Endothelial cell of umbilical vein (primary cell): ENCODE measurements around the gene FOXK1. TPM values are rescaled to one million over a fixed set of nuclear protein-coding genes. Genes with fewer than 3 reads are reported as not detected.
"Not testable (repeated sequence)": the region's sequence is repeated elsewhere in the genome, so short reads cannot be mapped to it uniquely, and the experiment has no call there.

ENCODE experiments used
- BruUV-seq: library from RNA; stranded (reverse); fragments of 400-500 nt; replicated peaks from 2 replicates; lab custom pipeline; 2021; lab: Mats Ljungman, UMichigan
- CTCF ChIA-PET: fragments of 300-600, 350-600 bp; sonication (Branson Sonifier 250); formaldehyde crosslinking; loops from one replicate; lab custom pipeline; 2021; ENCODE audit warnings: antibody characterized with exemption, inconsistent platforms; lab: Charles Lee
- POLR2A ChIA-PET: fragments of 300-600, 350-600 bp; sonication (Branson Sonifier 250); formaldehyde crosslinking; loops from one replicate; lab custom pipeline; 2021; ENCODE audit warnings: antibody characterized with exemption, inconsistent platforms; lab: Charles Lee
- DNase-seq: peaks from one replicate; pipeline ENCODE4 v3.0.0-alpha.2; 2011; ENCODE audit warnings: low read depth, low spot score
- FAIRE-seq: peaks from 2 replicates; lab custom pipeline; 2011; peaks lifted over from hg19 to GRCh38; lab: Jason Lieb, UNC
- H2AFZ ChIP-seq: 2 replicates; pipeline ENCODE4 v1.6.0; 2012; ENCODE audit warnings: low read depth, low read length, control low read depth, inconsistent platforms
- H3K27ac ChIP-seq: 2 replicates; pipeline ENCODE4 v1.5.1; 2011; ENCODE audit warnings: low read depth, mild to moderate bottlenecking, control low read depth, low read length, moderate library complexity; ENCODE audit not compliant: insufficient read depth
- H3K27me3 ChIP-seq, 2 experiments: 2 replicates each; pipeline versions ENCODE4 v1.6.0 to v1.6.1; 2011; ENCODE audit warnings: low read length in 2 of 2, mixed read lengths in 1 of 2; ENCODE audit not compliant: control insufficient read depth in 2 of 2, insufficient read depth in 2 of 2
- H3K36me3 ChIP-seq, 2 experiments: 2 replicates in 1 of 2; 3 replicates in 1 of 2; pipeline ENCODE4 v1.5.1; 2011; ENCODE audit warnings: low read length in 2 of 2, mild to moderate bottlenecking in 1 of 2, moderate library complexity in 1 of 2; ENCODE audit not compliant: control insufficient read depth in 2 of 2, insufficient read depth in 2 of 2; ENCODE audit errors: extremely low read depth in 1 of 2
- H3K4me1 ChIP-seq: 3 replicates; pipeline ENCODE4 v1.5.1; 2011; ENCODE audit warnings: mild to moderate bottlenecking, low read length; ENCODE audit not compliant: control insufficient read depth, insufficient read depth; ENCODE audit errors: extremely low read depth
- H3K4me2 ChIP-seq: 2 replicates; pipeline ENCODE4 v1.6.1; 2011; ENCODE audit warnings: low read length, control low read depth, mixed read lengths; ENCODE audit not compliant: insufficient read depth
- H3K4me3 ChIP-seq, 3 experiments: fragments of 200-600 bp in 1 of 3; sonication (generic), shearing (Covaris generic) in 1 of 3; replicated peaks in 1 of 3; 2 replicates each; pipeline ENCODE4 v1.5.1; 2011 to 2016; ENCODE audit warnings: control low read depth in 3 of 3, low read length in 3 of 3, mild to moderate bottlenecking in 2 of 3, inconsistent platforms in 1 of 3, low read depth in 1 of 3, moderate library complexity in 1 of 3; ENCODE audit not compliant: insufficient read depth in 1 of 3
- H3K79me2 ChIP-seq: 2 replicates; pipeline ENCODE4 v1.6.0; 2012; ENCODE audit warnings: low read length, inconsistent platforms; ENCODE audit not compliant: control insufficient read depth, insufficient read depth
- H3K9ac ChIP-seq: replicated peaks from 2 replicates; pipeline ENCODE3; 2011; ENCODE audit warnings: low read length, control low read depth; ENCODE audit not compliant: insufficient read depth; ENCODE audit errors: extremely low read depth
- H3K9me1 ChIP-seq: replicated peaks from 3 replicates; pipeline ENCODE4 v1.6.0; 2011; ENCODE audit warnings: mild to moderate bottlenecking, low read length; ENCODE audit not compliant: control insufficient read depth, insufficient read depth; ENCODE audit errors: extremely low read depth
- H3K9me3 ChIP-seq: replicated peaks from 2 replicates; pipeline ENCODE4 v1.5.1; 2012; ENCODE audit warnings: low read length, inconsistent platforms; ENCODE audit not compliant: control insufficient read depth, insufficient read depth
- H4K20me1 ChIP-seq: replicated peaks from 2 replicates; pipeline ENCODE3; 2011; ENCODE audit warnings: mild to moderate bottlenecking, low read length; ENCODE audit not compliant: control insufficient read depth, insufficient read depth; ENCODE audit errors: extremely low read depth
- EZH2 ChIP-seq: IDR thresholded peaks from 2 replicates; pipeline ENCODE4 v1.6.1; 2012; ENCODE audit warnings: borderline replicate concordance, low read depth, mild to moderate bottlenecking, moderate library complexity, low read length, inconsistent platforms; ENCODE audit not compliant: severe bottlenecking
- FOS ChIP-seq: IDR thresholded peaks from 2 replicates; pipeline ENCODE4 v1.6.1; 2011; ENCODE audit warnings: mild to moderate bottlenecking, low read length, moderate library complexity, borderline replicate concordance; ENCODE audit not compliant: insufficient read depth
- GATA2 ChIP-seq: IDR thresholded peaks from 2 replicates; pipeline ENCODE4 v1.7.0; 2011; ENCODE audit warnings: low read depth, mild to moderate bottlenecking, moderate library complexity, mixed read lengths, low read length; ENCODE audit not compliant: insufficient read length, insufficient read depth
- JUN ChIP-seq: IDR thresholded peaks from 2 replicates; pipeline ENCODE4 v1.6.1; 2011; ENCODE audit warnings: borderline replicate concordance, low read depth; ENCODE audit not compliant: insufficient read length, insufficient read depth
- MYC ChIP-seq: IDR thresholded peaks from one replicate; pipeline ENCODE4 v1.6.1; 2011; ENCODE audit warnings: mild to moderate bottlenecking, low read depth, low read length
- POLR2A ChIP-seq: IDR thresholded peaks from 2 replicates; pipeline ENCODE4 v1.6.1; 2012; ENCODE audit warnings: low read depth, mild to moderate bottlenecking, control low read depth, low read length
- POLR2AphosphoS5 ChIP-seq: IDR thresholded peaks from 2 replicates; pipeline ENCODE4 v1.6.1; 2012; ENCODE audit warnings: low read depth, mild to moderate bottlenecking, control low read depth, low read length, moderate library complexity; ENCODE audit not compliant: insufficient read depth
- dilution Hi-C: fragments of 300-500 bp; cut with MboI; formaldehyde crosslinking; loops from one replicate; pipeline ENCODE4 v1.15.0; 2019; ENCODE audit warnings: low sequenced_read_pairs; ENCODE audit not compliant: extremely low pct_ligation_motif_present
- intact Hi-C: fragments of 100-400 bp; cut with micrococcal nuclease; formaldehyde crosslinking; loops from one replicate; pipeline ENCODE4 v1.10.0; 2022
- polyA plus RNA-seq, 4 experiments: library from polyadenylated mRNA; depleted of rRNA in 3 of 4; stranded (reverse) in 3 of 4; unstranded in 1 of 4; fragments of >200 nt; gene quantifications; 2 replicates each; pipeline versions ENCODE4 v1.2.1 to v1.2.3, GENCODE V29; 2011 to 2012; ENCODE audit warnings: missing spikeins in 1 of 4
- total RNA-seq: library from RNA; stranded (reverse); gene quantifications from 2 replicates; pipeline ENCODE4 v1.2.3, GENCODE V29; 2021
- TF ChIP-seq, protein P1 (sequence below): IDR thresholded peaks from 2 replicates; pipeline ENCODE4 v1.6.1; 2011; ENCODE audit not compliant: insufficient read depth, insufficient read length
- TF ChIP-seq, protein P2 (sequence below), 2 donors: IDR thresholded peaks; 1 replicate in 1 of 2; 2 replicates in 1 of 2; pipeline ENCODE4 v1.5.1; 2011; ENCODE audit warnings: low read length in 2 of 2, mild to moderate bottlenecking in 2 of 2, moderate library complexity in 2 of 2, control low read depth in 1 of 2, inconsistent platforms in 1 of 2, low read depth in 1 of 2; ENCODE audit not compliant: insufficient read depth in 1 of 2; ENCODE audit errors: extremely low read depth in 1 of 2

FOXK1 gene
- total and polyA plus RNA-seq, 2 donors (not counting 3 experiments of a cell fraction or from before 2014, with no cell fraction given) = 8.0 to 52.1 TPM

DNA sequence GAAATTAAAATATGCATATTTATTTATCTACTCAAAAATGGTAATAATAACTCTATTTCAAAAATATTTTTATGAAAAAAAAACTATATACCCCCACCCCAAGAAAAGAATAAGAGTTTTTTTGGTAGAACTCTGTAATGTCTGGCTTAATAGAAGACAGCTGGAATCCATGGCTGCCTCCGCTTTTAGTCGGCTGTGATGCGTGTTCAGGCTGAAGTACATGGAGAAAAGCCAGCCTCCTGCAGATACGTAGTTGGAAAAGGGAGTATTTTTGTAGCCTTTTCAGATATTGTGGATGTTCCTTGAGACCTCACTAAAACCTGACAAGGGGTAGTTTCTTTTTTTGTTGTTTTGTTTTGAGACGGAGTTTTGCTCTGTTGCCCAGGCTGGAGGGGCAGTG, 10.0 kb downstream of the FOXK1 start:
- Histone ChIP-seq H3K27me3 (no peaks in the 10 kb centered on the region), H3K27ac (no peak overlapping the region), H3K36me3 (peaks cover 0 to 4% of the 10 kb centered on the region in 2 experiments), H4K20me1 (no peaks in the 10 kb centered on the region), H3K4me1 (no peaks in the 10 kb centered on the region), H2AFZ (no peak overlapping the region), H3K4me2 (no peak overlapping the region), H3K79me2 (peaks cover 95% of the 10 kb centered on the region), H3K9me1 (no peaks in the 10 kb centered on the region), H3K4me3 (no peak overlapping the region), H3K9ac (no peak overlapping the region), H3K9me3 (no peaks in the 10 kb centered on the region)
- intact Hi-C loops (no loop called here), dilution Hi-C loops (no loop called here)
- CTCF ChIA-PET = interaction anchor here (2.4 to 3.2 kb wide), 2 partner anchors 9 to 50 kb away, joined by 6 to 8 read pairs; no protein-coding TSS in a partner anchor
- POLR2A ChIA-PET = no interaction called here
- DNase-seq = no peak
- TF ChIP-seq EZH2 = no peak
- no peak for TF ChIP-seq FOS
- TF ChIP-seq POLR2AphosphoS5 = no peak
- no peak for TF ChIP-seq JUN
- no peak for TF ChIP-seq GATA2
- TF ChIP-seq POLR2A = no peak
- TF ChIP-seq, protein P1, sequence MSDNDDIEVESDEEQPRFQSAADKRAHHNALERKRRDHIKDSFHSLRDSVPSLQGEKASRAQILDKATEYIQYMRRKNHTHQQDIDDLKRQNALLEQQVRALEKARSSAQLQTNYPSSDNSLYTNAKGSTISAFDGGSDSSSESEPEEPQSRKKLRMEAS = no peak
- TF ChIP-seq, protein P2, sequence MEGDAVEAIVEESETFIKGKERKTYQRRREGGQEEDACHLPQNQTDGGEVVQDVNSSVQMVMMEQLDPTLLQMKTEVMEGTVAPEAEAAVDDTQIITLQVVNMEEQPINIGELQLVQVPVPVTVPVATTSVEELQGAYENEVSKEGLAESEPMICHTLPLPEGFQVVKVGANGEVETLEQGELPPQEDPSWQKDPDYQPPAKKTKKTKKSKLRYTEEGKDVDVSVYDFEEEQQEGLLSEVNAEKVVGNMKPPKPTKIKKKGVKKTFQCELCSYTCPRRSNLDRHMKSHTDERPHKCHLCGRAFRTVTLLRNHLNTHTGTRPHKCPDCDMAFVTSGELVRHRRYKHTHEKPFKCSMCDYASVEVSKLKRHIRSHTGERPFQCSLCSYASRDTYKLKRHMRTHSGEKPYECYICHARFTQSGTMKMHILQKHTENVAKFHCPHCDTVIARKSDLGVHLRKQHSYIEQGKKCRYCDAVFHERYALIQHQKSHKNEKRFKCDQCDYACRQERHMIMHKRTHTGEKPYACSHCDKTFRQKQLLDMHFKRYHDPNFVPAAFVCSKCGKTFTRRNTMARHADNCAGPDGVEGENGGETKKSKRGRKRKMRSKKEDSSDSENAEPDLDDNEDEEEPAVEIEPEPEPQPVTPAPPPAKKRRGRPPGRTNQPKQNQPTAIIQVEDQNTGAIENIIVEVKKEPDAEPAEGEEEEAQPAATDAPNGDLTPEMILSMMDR (IDR thresholded peaks at IDR 0.05; ENCODE audit: extremely low read depth in 1 of 2, insufficient read depth in 1 of 2, low read depth in 1 of 2, low read length in 2 of 2) = no peak
- no peak for TF ChIP-seq MYC
- no TSS peak for BruUV-seq
- no peak for FAIRE-seq

GRCh38 chr7:4692622-4693021, 10.5 kb downstream of the FOXK1 start:
- dilution Hi-C loops, H3K4me2 ChIP-seq, H3K27me3 ChIP-seq, H3K4me1 ChIP-seq, H3K27ac ChIP-seq, H2AFZ ChIP-seq, POLR2A ChIA-PET, intact Hi-C loops, DNase-seq, H3K9me1 ChIP-seq, H4K20me1 ChIP-seq, H3K9ac ChIP-seq, H3K36me3 ChIP-seq, BruUV-seq, FAIRE-seq, H3K4me3 ChIP-seq, H3K9me3 ChIP-seq: not testable (repeated sequence)
- H3K79me2 ChIP-seq = peaks cover 94% of the 10 kb centered on the region
- CTCF ChIA-PET = interaction anchor here (2.4 to 3.2 kb wide), 2 partner anchors 8 to 51 kb away, joined by 6 to 8 read pairs; no protein-coding TSS in a partner anchor
